ENCODE measurements around the gene SDK1.

Gene SDK1

GRCh38 chr7:4127909-4128560, 827.0 kb downstream of the SDK1 start:
- ChIA-PET CTCF (interaction anchor here (0.6 kb wide), 1 partner anchor 230 kb away, joined by 3 read pairs; no protein-coding TSS in a partner anchor), POLR2A (no interaction called here)
- no peak for DNase-seq (ENCODE audit: extremely low spot score)
- TF ChIP-seq L3MBTL2 (conservative IDR thresholded peaks at IDR 0.05) = no peak
- no peak for TF ChIP-seq SUZ12 (IDR thresholded peaks at IDR 0.05)
- TF ChIP-seq TARDBP (IDR thresholded peaks at IDR 0.05) = no peak
- no peak for TF ChIP-seq FOXA1 (IDR thresholded peaks at IDR 0.05)
- TF ChIP-seq ZNF384 (IDR thresholded peaks at IDR 0.05) = no peak
- TF ChIP-seq ARNT (IDR thresholded peaks at IDR 0.05) = no peak
- no peak for TF ChIP-seq ELF4 (IDR thresholded peaks at IDR 0.05)
- no peak for TF ChIP-seq FOXM1 (IDR thresholded peaks at IDR 0.05; ENCODE audit: borderline replicate concordance)
- no peak for TF ChIP-seq HDGF (IDR thresholded peaks at IDR 0.05; ENCODE audit: borderline replicate concordance)
- TF ChIP-seq, protein P1, sequence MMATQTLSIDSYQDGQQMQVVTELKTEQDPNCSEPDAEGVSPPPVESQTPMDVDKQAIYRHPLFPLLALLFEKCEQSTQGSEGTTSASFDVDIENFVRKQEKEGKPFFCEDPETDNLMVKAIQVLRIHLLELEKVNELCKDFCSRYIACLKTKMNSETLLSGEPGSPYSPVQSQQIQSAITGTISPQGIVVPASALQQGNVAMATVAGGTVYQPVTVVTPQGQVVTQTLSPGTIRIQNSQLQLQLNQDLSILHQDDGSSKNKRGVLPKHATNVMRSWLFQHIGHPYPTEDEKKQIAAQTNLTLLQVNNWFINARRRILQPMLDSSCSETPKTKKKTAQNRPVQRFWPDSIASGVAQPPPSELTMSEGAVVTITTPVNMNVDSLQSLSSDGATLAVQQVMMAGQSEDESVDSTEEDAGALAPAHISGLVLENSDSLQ (IDR thresholded peaks at IDR 0.05) = no peak
- TF ChIP-seq CTBP1 (IDR thresholded peaks at IDR 0.05; ENCODE audit: borderline replicate concordance) = no peak
- TF ChIP-seq SP1 (IDR thresholded peaks at IDR 0.05) = no peak
- TF ChIP-seq BHLHE40 (IDR thresholded peaks at IDR 0.05; ENCODE audit: borderline replicate concordance) = no peak
- TF ChIP-seq NFRKB (IDR thresholded peaks at IDR 0.05) = no peak
- no peak for TF ChIP-seq FOXK2 (IDR thresholded peaks at IDR 0.05)
- no peak for TF ChIP-seq LEF1 (IDR thresholded peaks at IDR 0.05; ENCODE audit: borderline replicate concordance)

DNA sequence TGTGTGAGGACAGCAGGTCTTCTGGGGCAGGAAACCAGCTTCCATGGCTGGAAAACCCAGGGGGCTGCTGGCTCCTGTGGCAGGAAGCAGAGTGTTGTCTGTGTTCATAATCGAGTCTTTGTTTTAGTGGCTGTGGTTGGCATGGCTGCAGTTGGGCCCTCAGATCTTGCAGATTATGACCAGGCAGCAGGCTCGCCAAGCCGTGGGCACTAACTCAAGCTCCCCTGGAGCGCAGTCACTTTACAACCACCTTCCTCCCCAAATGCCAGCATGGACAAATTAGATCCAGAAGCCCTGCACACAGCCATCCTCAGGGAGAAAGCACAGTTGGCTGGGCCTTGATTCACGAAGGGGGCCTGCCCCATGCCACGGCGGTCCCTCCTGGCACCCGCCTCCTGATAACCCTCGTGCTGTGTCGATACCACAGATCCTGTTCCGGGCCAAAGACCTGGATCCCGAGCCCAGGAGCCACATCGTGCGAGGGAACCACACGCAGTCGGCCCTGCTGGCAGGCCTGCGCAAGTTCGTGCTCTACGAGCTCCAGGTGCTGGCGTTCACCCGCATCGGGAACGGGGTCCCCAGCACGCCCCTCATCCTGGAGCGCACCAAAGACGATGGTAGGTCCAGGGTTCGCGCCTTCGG, 828.5 kb downstream of the SDK1 start:
- TF ChIP-seq ELF4 (IDR thresholded peaks at IDR 0.05) (no peak), HDGF (IDR thresholded peaks at IDR 0.05; ENCODE audit: borderline replicate concordance) (no peak), SUZ12 (IDR thresholded peaks at IDR 0.05) (no peak), CTBP1 (IDR thresholded peaks at IDR 0.05; ENCODE audit: borderline replicate concordance) (no peak), L3MBTL2 (conservative IDR thresholded peaks at IDR 0.05) (no peak), FOXA1 (IDR thresholded peaks at IDR 0.05) (no peak), LEF1 (IDR thresholded peaks at IDR 0.05; ENCODE audit: borderline replicate concordance) (no peak), ARNT (IDR thresholded peaks at IDR 0.05) (no peak), BHLHE40 (IDR thresholded peaks at IDR 0.05; ENCODE audit: borderline replicate concordance) (no peak), FOXK2 (IDR thresholded peaks at IDR 0.05) (no peak), FOXM1 (IDR thresholded peaks at IDR 0.05; ENCODE audit: borderline replicate concordance) (no peak), SP1 (IDR thresholded peaks at IDR 0.05) (no peak), NFRKB (IDR thresholded peaks at IDR 0.05) (no peak), ZNF384 (IDR thresholded peaks at IDR 0.05) (no peak)
- ChIA-PET POLR2A (no interaction called here), CTCF (no interaction called here)

GRCh38 chr7:4131063-4131462, 830.0 kb downstream of the SDK1 start:
- ChIA-PET CTCF (no interaction called here), POLR2A (no interaction called here)
- no peak for DNase-seq (ENCODE audit: extremely low spot score)
- TF ChIP-seq LEF1 (IDR thresholded peaks at IDR 0.05; ENCODE audit: borderline replicate concordance) (no peak), ARNT (IDR thresholded peaks at IDR 0.05) (no peak), ZNF384 (IDR thresholded peaks at IDR 0.05) (no peak), FOXM1 (IDR thresholded peaks at IDR 0.05; ENCODE audit: borderline replicate concordance) (no peak), L3MBTL2 (conservative IDR thresholded peaks at IDR 0.05) (no peak), TARDBP (IDR thresholded peaks at IDR 0.05) (no peak), CTBP1 (IDR thresholded peaks at IDR 0.05; ENCODE audit: borderline replicate concordance) (no peak), BHLHE40 (IDR thresholded peaks at IDR 0.05; ENCODE audit: borderline replicate concordance) (no peak), HDGF (IDR thresholded peaks at IDR 0.05; ENCODE audit: borderline replicate concordance) (no peak), SUZ12 (IDR thresholded peaks at IDR 0.05) (no peak), FOXK2 (IDR thresholded peaks at IDR 0.05) (no peak), NFRKB (IDR thresholded peaks at IDR 0.05) (no peak), ELF4 (IDR thresholded peaks at IDR 0.05) (no peak), SP1 (IDR thresholded peaks at IDR 0.05) (no peak), FOXA1 (IDR thresholded peaks at IDR 0.05) (no peak)
- TF ChIP-seq, protein P1 (IDR thresholded peaks at IDR 0.05) = no peak

More for the DNA sequence above, 828.5 kb downstream of the SDK1 start:
- DNase-seq (ENCODE audit: extremely low spot score) = no peak

DNA sequence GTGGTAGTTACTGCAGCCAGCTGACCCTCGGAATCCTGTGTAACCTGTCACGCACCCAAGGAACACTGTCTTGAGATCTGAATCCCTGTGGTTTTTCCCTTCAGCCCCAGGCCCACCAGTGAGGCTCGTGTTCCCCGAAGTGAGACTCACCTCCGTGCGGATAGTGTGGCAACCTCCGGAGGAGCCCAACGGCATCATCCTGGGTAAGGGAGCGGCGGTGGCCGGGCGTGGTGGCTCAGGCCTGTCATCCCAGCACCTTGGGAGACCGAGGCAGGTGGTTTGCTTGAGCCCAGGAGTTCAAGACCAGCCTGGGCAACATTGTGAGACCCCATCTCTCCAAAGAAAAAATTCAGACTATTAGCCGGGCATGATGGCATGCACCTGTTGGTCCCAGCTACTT, 831.2 kb downstream of the SDK1 start:
- POLR2A ChIA-PET = no interaction called here
- CTCF ChIA-PET = no interaction called here
- no peak for DNase-seq (ENCODE audit: extremely low spot score)
- TF ChIP-seq HDGF (IDR thresholded peaks at IDR 0.05; ENCODE audit: borderline replicate concordance) (no peak), FOXK2 (IDR thresholded peaks at IDR 0.05) (no peak), FOXM1 (IDR thresholded peaks at IDR 0.05; ENCODE audit: borderline replicate concordance) (no peak), FOXA1 (IDR thresholded peaks at IDR 0.05) (no peak), TARDBP (IDR thresholded peaks at IDR 0.05) (no peak), L3MBTL2 (conservative IDR thresholded peaks at IDR 0.05) (no peak), ARNT (IDR thresholded peaks at IDR 0.05) (no peak), BHLHE40 (IDR thresholded peaks at IDR 0.05; ENCODE audit: borderline replicate concordance) (no peak), SUZ12 (IDR thresholded peaks at IDR 0.05) (no peak), NFRKB (IDR thresholded peaks at IDR 0.05) (no peak), SP1 (IDR thresholded peaks at IDR 0.05) (no peak), ELF4 (IDR thresholded peaks at IDR 0.05) (no peak), ZNF384 (IDR thresholded peaks at IDR 0.05) (no peak), LEF1 (IDR thresholded peaks at IDR 0.05; ENCODE audit: borderline replicate concordance) (no peak), CTBP1 (IDR thresholded peaks at IDR 0.05; ENCODE audit: borderline replicate concordance) (no peak)
- TF ChIP-seq, protein P1 (IDR thresholded peaks at IDR 0.05) = no peak

- DNase-seq (ENCODE audit: extremely low spot score) = no peak
- no peak for TF ChIP-seq ARNT (IDR thresholded peaks at IDR 0.05)
- no peak for TF ChIP-seq ELF4 (IDR thresholded peaks at IDR 0.05)
- no peak for TF ChIP-seq FOXA1 (IDR thresholded peaks at IDR 0.05)
- no peak for TF ChIP-seq NFRKB (IDR thresholded peaks at IDR 0.05)
- no peak for TF ChIP-seq LEF1 (IDR thresholded peaks at IDR 0.05; ENCODE audit: borderline replicate concordance)
- TF ChIP-seq FOXM1 (IDR thresholded peaks at IDR 0.05; ENCODE audit: borderline replicate concordance) = no peak
- no peak for TF ChIP-seq SUZ12 (IDR thresholded peaks at IDR 0.05)
- no peak for TF ChIP-seq BHLHE40 (IDR thresholded peaks at IDR 0.05; ENCODE audit: borderline replicate concordance)
- TF ChIP-seq L3MBTL2 (conservative IDR thresholded peaks at IDR 0.05) = no peak
- no peak for TF ChIP-seq CTBP1 (IDR thresholded peaks at IDR 0.05; ENCODE audit: borderline replicate concordance)
- no peak for TF ChIP-seq ZNF384 (IDR thresholded peaks at IDR 0.05)
- TF ChIP-seq HDGF (IDR thresholded peaks at IDR 0.05; ENCODE audit: borderline replicate concordance) = no peak
- no peak for TF ChIP-seq FOXK2 (IDR thresholded peaks at IDR 0.05)
- TF ChIP-seq SP1 (IDR thresholded peaks at IDR 0.05) = no peak
- no peak for TF ChIP-seq TARDBP (IDR thresholded peaks at IDR 0.05)
- TF ChIP-seq, protein P1 (IDR thresholded peaks at IDR 0.05) = no peak
- POLR2A ChIA-PET = no interaction called here
- CTCF ChIA-PET = no interaction called here
These were observed 832.5 kb downstream of the SDK1 start for GRCh38 chr7:4133491-4134044.
